ENCODE measurements around the gene UPK1A.

UPK1A gene

GRCh38 chr19:35665157-35665556, 1.2 kb upstream of the UPK1A start:
- no peak for TF ChIP-seq CTCF (IDR thresholded peaks at IDR 0.05; ENCODE audit: control insufficient read depth, extremely low read depth, insufficient read depth)
- DNase-seq (ENCODE audit: low read depth): no peak
- no peak overlapping the region for H3K4me3 ChIP-seq (ENCODE audit: low read depth, low read length)

- no peak for TF ChIP-seq CTCF (IDR thresholded peaks at IDR 0.05; ENCODE audit: control insufficient read depth, extremely low read depth, insufficient read depth)
- no peak for DNase-seq (ENCODE audit: low read depth)
Observed at GRCh38 chr19:35665604-35666003, 713 bp upstream of the UPK1A start.

GRCh38 chr19:35669566-35669965, 3.2 kb downstream of the UPK1A start:
- no peak for TF ChIP-seq CTCF (IDR thresholded peaks at IDR 0.05; ENCODE audit: control insufficient read depth, extremely low read depth, insufficient read depth)
- DNase-seq (ENCODE audit: low read depth): no peak
- no peak overlapping the region for H3K4me3 ChIP-seq (ENCODE audit: low read depth, low read length)

More at GRCh38 chr19:35665604-35666003, 713 bp upstream of the UPK1A start:
- H3K4me3 ChIP-seq (ENCODE audit: low read depth, low read length): no peak overlapping the region

GRCh38 chr19:35669974-35670373, 3.7 kb downstream of the UPK1A start:
- no peak for DNase-seq (ENCODE audit: low read depth)
- no peak overlapping the region for H3K4me3 ChIP-seq (ENCODE audit: low read depth, low read length)
- TF ChIP-seq CTCF (IDR thresholded peaks at IDR 0.05; ENCODE audit: control insufficient read depth, extremely low read depth, insufficient read depth): no peak

- H3K4me3 ChIP-seq (ENCODE audit: low read depth, low read length): no peak overlapping the region
- no peak for TF ChIP-seq CTCF (IDR thresholded peaks at IDR 0.05; ENCODE audit: control insufficient read depth, extremely low read depth, insufficient read depth)
- no peak for DNase-seq (ENCODE audit: low read depth)
Observed at GRCh38 chr19:35670686-35671085, 4.4 kb downstream of the UPK1A start.

- no peak for TF ChIP-seq CTCF (IDR thresholded peaks at IDR 0.05; ENCODE audit: control insufficient read depth, extremely low read depth, insufficient read depth)
- DNase-seq (ENCODE audit: low read depth): peak; percentile 17
- H3K4me3 ChIP-seq (ENCODE audit: low read depth, low read length): no peak overlapping the region
Observed at GRCh38 chr19:35671818-35672217, 5.5 kb downstream of the UPK1A start.

GRCh38 chr19:35673121-35673804, 6.9 kb downstream of the UPK1A start:
- H3K4me3 ChIP-seq (ENCODE audit: low read depth, low read length): no peak overlapping the region
- TF ChIP-seq CTCF (IDR thresholded peaks at IDR 0.05; ENCODE audit: control insufficient read depth, extremely low read depth, insufficient read depth): no peak
- DNase-seq (ENCODE audit: low read depth): no peak
